H1 (cell line): ENCODE results near the gene COMMD7. TPM values are rescaled to one million over a fixed set of nuclear protein-coding genes. Genes with fewer than 3 reads are reported as not detected.

Experiments used
- CTCF ChIA-PET: fragments of 300-600 bp; sonication (Branson Sonifier 250); formaldehyde crosslinking; loops from one replicate; lab custom pipeline; 2021; ENCODE audit not compliant: partially characterized antibody; lab: Charles Lee
- POLR2A ChIA-PET: fragments of 300-600 bp; sonication (Branson Sonifier 250); formaldehyde crosslinking; loops from one replicate; lab custom pipeline; 2021; ENCODE audit warnings: inconsistent platforms; ENCODE audit not compliant: partially characterized antibody; lab: Charles Lee
- DNase-seq, 2 experiments: peaks; one replicate each; pipeline versions ENCODE4 v3.0.0 to v3.0.0-alpha.2; 2010 to 2022; ENCODE audit warnings: low spot score in 2 of 2, low read depth in 1 of 2, mixed read lengths in 1 of 2
- FAIRE-seq: peaks from 2 replicates; lab custom pipeline; 2011; peaks lifted over from hg19 to GRCh38; lab: Jason Lieb, UNC
- H2AFZ ChIP-seq: 2 replicates; pipeline ENCODE4 v1.8.1; 2012; ENCODE audit warnings: low read length, inconsistent platforms
- H2AK5ac ChIP-seq: 2 replicates; pipeline ENCODE4 v1.6.1; 2013; ENCODE audit warnings: low read depth, low read length
- H2BK120ac ChIP-seq: replicated peaks from 2 replicates; pipeline ENCODE3; 2013; ENCODE audit warnings: low read depth, low read length, inconsistent platforms
- H2BK12ac ChIP-seq: 2 replicates; pipeline ENCODE4 v1.6.1; 2013; ENCODE audit warnings: low read depth, low read length
- H2BK15ac ChIP-seq: 2 replicates; pipeline ENCODE4 v1.6.1; 2013; ENCODE audit warnings: low read length
- H2BK20ac ChIP-seq: 2 replicates; pipeline ENCODE4 v1.6.1; 2013; ENCODE audit warnings: low read length
- H2BK5ac ChIP-seq: 2 replicates; pipeline ENCODE4 v1.6.1; 2013; ENCODE audit warnings: low read depth, low read length
- H3K14ac ChIP-seq: 2 replicates; pipeline ENCODE4 v1.6.1; 2013; ENCODE audit warnings: inconsistent platforms; ENCODE audit not compliant: insufficient read length
- H3K18ac ChIP-seq: 2 replicates; pipeline ENCODE4 v1.6.1; 2013; ENCODE audit warnings: low read length; ENCODE audit errors: extremely low read depth
- H3K23ac ChIP-seq: 2 replicates; pipeline ENCODE4 v1.6.1; 2013; ENCODE audit warnings: inconsistent platforms; ENCODE audit not compliant: insufficient read length
- H3K23me2 ChIP-seq: 2 replicates; pipeline ENCODE4 v1.6.1; 2013; ENCODE audit warnings: low read depth, low read length
- H3K27ac ChIP-seq: 2 replicates; pipeline ENCODE4 v1.6.1; 2011; ENCODE audit warnings: low read depth, low read length, inconsistent platforms
- H3K27me3 ChIP-seq, 4 experiments: replicated peaks in 1 of 4; 1 replicate in 1 of 4; 2 replicates in 3 of 4; pipeline versions ENCODE4 v1.6.1 to v1.8.1; 2011 to 2013; ENCODE audit warnings: low read length in 3 of 4, mild to moderate bottlenecking in 3 of 4, inconsistent platforms in 2 of 4, mixed read lengths in 2 of 4, moderate library complexity in 1 of 4; ENCODE audit not compliant: control insufficient read depth in 3 of 4, insufficient read depth in 3 of 4; ENCODE audit errors: extremely low read depth in 1 of 4
- H3K36me3 ChIP-seq, 4 experiments: 2 replicates each; pipeline versions ENCODE4 v1.6.1 to v1.8.1; 2011 to 2013; ENCODE audit warnings: mild to moderate bottlenecking in 4 of 4, low read length in 3 of 4, moderate library complexity in 2 of 4, control low read depth in 1 of 4, inconsistent platforms in 1 of 4; ENCODE audit not compliant: insufficient read depth in 4 of 4, control insufficient read depth in 2 of 4
- H3K4ac ChIP-seq: replicated peaks from 2 replicates; pipeline ENCODE3; 2013; ENCODE audit warnings: low read length, low read depth, mixed read lengths, inconsistent platforms; ENCODE audit not compliant: insufficient read length
- H3K4me1 ChIP-seq, 4 experiments: replicated peaks in 1 of 4; 1 replicate in 1 of 4; 2 replicates in 3 of 4; pipeline versions ENCODE4 v1.6.1 to v1.8.1; 2011 to 2013; ENCODE audit warnings: low read length in 3 of 4, inconsistent platforms in 2 of 4, mixed read lengths in 1 of 4; ENCODE audit not compliant: insufficient read depth in 4 of 4, control insufficient read depth in 3 of 4
- H3K4me2 ChIP-seq, 2 experiments: 2 replicates each; pipeline versions ENCODE4 v1.6.1 to v1.8.1; 2011 to 2013; ENCODE audit warnings: low read depth in 2 of 2, low read length in 2 of 2, control low read depth in 1 of 2, inconsistent platforms in 1 of 2, mild to moderate bottlenecking in 1 of 2; ENCODE audit not compliant: insufficient read depth in 1 of 2
- H3K4me3 ChIP-seq, 4 experiments: fragments of 200-600, 300-600 bp in 1 of 4; sonication (generic), shearing (Covaris generic), sonication (Bioruptor Twin) in 1 of 4; 2 replicates each; pipeline versions ENCODE4 v1.5.1 to v1.8.1; 2011 to 2016; ENCODE audit warnings: low read length in 4 of 4, low read depth in 3 of 4, control low read depth in 2 of 4, inconsistent platforms in 2 of 4, mild to moderate bottlenecking in 2 of 4, mixed read lengths in 1 of 4, moderate library complexity in 1 of 4; ENCODE audit not compliant: insufficient read depth in 2 of 4; ENCODE audit errors: extremely low read depth in 1 of 4
- H3K56ac ChIP-seq: replicated peaks from 2 replicates; pipeline ENCODE3; 2013; ENCODE audit warnings: low read depth, mild to moderate bottlenecking, mixed read lengths, low read length, inconsistent platforms; ENCODE audit not compliant: insufficient read length
- H3K79me1 ChIP-seq: 2 replicates; pipeline ENCODE4 v1.6.1; 2013; ENCODE audit warnings: low read depth, low read length, control low read depth
- H3K79me2 ChIP-seq, 2 experiments: 2 replicates each; pipeline versions ENCODE4 v1.6.1 to v1.8.1; 2012 to 2013; ENCODE audit warnings: low read length in 2 of 2, mild to moderate bottlenecking in 2 of 2, inconsistent platforms in 1 of 2; ENCODE audit not compliant: insufficient read depth in 2 of 2, control insufficient read depth in 1 of 2
- H3K9ac ChIP-seq, 4 experiments: replicated peaks in 1 of 4; 1 replicate in 1 of 4; 2 replicates in 3 of 4; pipeline versions ENCODE4 v1.6.1 to v1.8.1; 2011 to 2013; ENCODE audit warnings: low read depth in 3 of 4, low read length in 3 of 4, control low read depth in 2 of 4, mild to moderate bottlenecking in 2 of 4, moderate library complexity in 2 of 4, inconsistent platforms in 1 of 4; ENCODE audit errors: extremely low read depth in 1 of 4
- H3K9me3 ChIP-seq, 2 experiments: 2 replicates each; pipeline versions ENCODE4 v1.6.1 to v1.8.1; 2012 to 2013; ENCODE audit warnings: mild to moderate bottlenecking in 2 of 2, moderate library complexity in 2 of 2, control low read depth in 1 of 2, inconsistent platforms in 1 of 2, low read depth in 1 of 2, low read length in 1 of 2, mixed read lengths in 1 of 2; ENCODE audit not compliant: insufficient read depth in 2 of 2
- H4K20me1 ChIP-seq, 2 experiments: replicated peaks in 1 of 2; 2 replicates each; pipeline versions ENCODE3 to v1.8.1; 2011 to 2013; ENCODE audit warnings: inconsistent platforms in 2 of 2, low read length in 2 of 2, mild to moderate bottlenecking in 1 of 2; ENCODE audit not compliant: insufficient read depth in 2 of 2, control insufficient read depth in 1 of 2
- H4K5ac ChIP-seq: 2 replicates; pipeline ENCODE4 v1.6.1; 2013; ENCODE audit warnings: low read length, low read depth, mixed read lengths, inconsistent platforms; ENCODE audit not compliant: insufficient read length
- H4K8ac ChIP-seq: 2 replicates; pipeline ENCODE4 v1.8.0; 2013; ENCODE audit warnings: mild to moderate bottlenecking, moderate library complexity, low read length, inconsistent platforms; ENCODE audit not compliant: insufficient read depth; ENCODE audit errors: extremely low read depth
- H4K91ac ChIP-seq: replicated peaks from 2 replicates; pipeline ENCODE3; 2013; ENCODE audit warnings: low read length, mixed read lengths, inconsistent platforms; ENCODE audit not compliant: insufficient read length
- CBX8 ChIP-seq: fragments of 300-800, 300-1000 bp; sonication (generic); IDR thresholded peaks from 2 replicates; pipeline ENCODE4 v1.7.1; 2016; ENCODE audit warnings: low read depth, low read length, borderline replicate concordance
- CTBP2 ChIP-seq: IDR thresholded peaks from 2 replicates; pipeline ENCODE4 v1.7.0; 2011; ENCODE audit warnings: borderline replicate concordance, mild to moderate bottlenecking, moderate library complexity, mixed read lengths, low read length; ENCODE audit not compliant: insufficient read depth, insufficient read length
- PHF8 ChIP-seq: fragments of 200-600 bp; sonication (generic); conservative IDR thresholded peaks from 2 replicates; pipeline ENCODE4 v1.7.1; 2012; ENCODE audit warnings: low read depth, mild to moderate bottlenecking, inconsistent platforms, low read length, moderate library complexity
- RBBP5 ChIP-seq: IDR thresholded peaks from 2 replicates; pipeline ENCODE4 v1.7.1; 2012; ENCODE audit warnings: low read depth, mild to moderate bottlenecking, inconsistent platforms, low read length, moderate library complexity, borderline replicate concordance
- RXRA ChIP-seq: IDR thresholded peaks from 2 replicates; pipeline ENCODE4 v1.6.1; 2011; ENCODE audit warnings: low read depth, mild to moderate bottlenecking, low read length, moderate library complexity; ENCODE audit not compliant: insufficient read depth
- SIN3A ChIP-seq, 2 experiments: IDR thresholded peaks in 1 of 2; conservative IDR thresholded peaks in 1 of 2; 2 replicates each; pipeline ENCODE4 v1.6.1; 2011 to 2012; ENCODE audit warnings: low read length in 2 of 2, improper control_type of control experiment in 1 of 2, low read depth in 1 of 2, mild to moderate bottlenecking in 1 of 2
- SP1 ChIP-seq: IDR thresholded peaks from 2 replicates; pipeline ENCODE4 v1.6.1; 2011; ENCODE audit warnings: low read depth, low read length
- SRF ChIP-seq: IDR thresholded peaks from 2 replicates; pipeline ENCODE4 v1.6.1; 2011; ENCODE audit warnings: mild to moderate bottlenecking, low read depth, low read length, moderate library complexity
- TAF7 ChIP-seq: optimal IDR thresholded peaks from 2 replicates; pipeline ENCODE3; 2011; ENCODE audit warnings: low read depth, mild to moderate bottlenecking, inconsistent platforms, low read length, moderate library complexity, borderline replicate concordance
- TCF12 ChIP-seq: IDR thresholded peaks from 2 replicates; pipeline ENCODE4 v1.6.1; 2011; ENCODE audit warnings: low read depth, mild to moderate bottlenecking, low read length
- USF2 ChIP-seq: IDR thresholded peaks from 2 replicates; pipeline ENCODE4 v1.6.1; 2011; ENCODE audit warnings: low read length, improper control_type of control experiment
- WGBS, 2 experiments: shearing (Covaris generic) in 1 of 2; methylation state at CpG; one replicate each; pipeline versions ENCODE4 v1.1.6 to v1.1.7; 2013 to 2015; ENCODE audit warnings: low lambda C conversion rate in 2 of 2, mixed read lengths in 2 of 2, inconsistent platforms in 1 of 2, low coverage in 1 of 2, missing lambda C conversion rate in 1 of 2; ENCODE audit not compliant: insufficient replicate concordance in 2 of 2, insufficient coverage in 1 of 2, insufficient read length in 1 of 2; ENCODE audit errors: extremely low coverage in 1 of 2, missing lambda C conversion rate in 1 of 2; 5-methylcytosine and 5-hydroxymethylcytosine counted together
- polyA plus RNA-seq, 7 experiments: library from polyadenylated mRNA; depleted of rRNA in 3 of 7; stranded (reverse) in 5 of 7; unstranded in 2 of 7; fragments of >200 nt in 5 of 7; fragments of 200-250 nt in 2 of 7; gene quantifications; 1 replicate in 5 of 7; 2 replicates in 1 of 7; 4 replicates in 1 of 7; pipeline versions ENCODE4 v1.2.1 to v1.2.3, GENCODE V29; 2011 to 2013; ENCODE audit warnings: missing spikeins in 2 of 7, mixed read lengths in 2 of 7
- total RNA-seq: library from RNA; stranded (reverse); fragmentation: NEBNext Ultra II Directional; extraction: Animal tissue kit (Norgen Biotek cat#: 25700); gene quantifications from 2 replicates; pipeline ENCODE4 v1.2.1, GENCODE V29; 2021

COMMD7 gene
- total and polyA plus RNA-seq, 2 of the 8 experiments (the other 6 are each of a cell fraction or from before 2014, with no cell fraction given): 39.4 to 48.9 TPM

DNA sequence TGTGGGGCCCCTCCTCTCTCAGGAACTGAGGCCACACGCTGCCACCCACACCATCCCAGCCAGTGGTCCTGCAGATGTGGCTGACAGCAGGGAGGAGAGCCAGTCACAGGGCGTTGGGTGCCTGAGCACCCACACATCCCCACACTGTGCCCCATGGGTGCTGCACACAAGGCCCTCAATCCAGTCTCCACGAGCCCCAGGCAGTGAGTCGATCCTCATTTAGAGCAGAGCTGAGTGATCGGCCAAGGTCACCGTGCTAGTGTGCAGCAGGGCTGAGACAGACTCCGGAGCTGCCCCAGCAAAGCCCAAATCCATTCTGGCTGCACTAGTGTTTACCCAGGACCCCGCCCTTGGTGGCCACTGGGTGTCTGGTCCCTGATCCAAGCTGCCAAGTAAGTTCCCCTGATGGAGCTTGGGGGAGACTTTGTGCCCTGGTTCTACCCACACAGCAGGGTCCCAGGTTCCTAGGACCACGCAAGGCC, 78.5 kb downstream of the COMMD7 start:
- H3K56ac ChIP-seq: no peak overlapping the region
- ChIA-PET POLR2A (interaction anchor here (0.7 to 1.6 kb wide), 3 partner anchors 9 to 125 kb away, joined by 3 to 4 read pairs (median 3); no protein-coding TSS in a partner anchor), CTCF (interaction anchor here (0.6 to 9.4 kb wide), 21 partner anchors 9 to 281 kb away, joined by 3 to 85 read pairs (median 4); partner anchors contain the start of gene C20orf203)
- no peak overlapping the region for H3K23ac ChIP-seq
- H3K9ac ChIP-seq: no peak overlapping the region; a peak in 1 of 7 replicates
- H2BK15ac ChIP-seq: no peak overlapping the region
- no peak overlapping the region for H3K27ac ChIP-seq
- H2AK5ac ChIP-seq: no peak overlapping the region
- H3K4ac ChIP-seq: no peak overlapping the region
- H3K27me3 ChIP-seq: no peaks in the 10 kb centered on the region
- DNase-seq (no peak), FAIRE-seq (no peak)
- peaks cover 0 to 3% (median 1%) of the 10 kb centered on the region in 4 experiments; a peak in 5 of 7 replicates for H3K4me1 ChIP-seq
- no peaks in the 10 kb centered on the region for H3K36me3 ChIP-seq
- H2BK5ac ChIP-seq: no peak overlapping the region
- H4K8ac ChIP-seq: 0 out of 2 replicates have a peak overlapping the region, but pooled peaks have one; percentile 14
- H3K79me1 ChIP-seq: no peaks in the 10 kb centered on the region
- no peak overlapping the region for H2BK20ac ChIP-seq
- H3K14ac ChIP-seq: no peak overlapping the region
- no peak overlapping the region for H3K18ac ChIP-seq
- H3K9me3 ChIP-seq: no peaks in the 10 kb centered on the region
- 86% methylated on average over 9 of the region's 9 CpGs; no CpG with 5 or more reads in 1 of the 2 experiments for WGBS, 2 experiments
- H4K91ac ChIP-seq: no peak overlapping the region
- H2BK120ac ChIP-seq: no peak overlapping the region
- no peak overlapping the region for H4K5ac ChIP-seq
- no peaks in the 10 kb centered on the region for H3K79me2 ChIP-seq
- no peak overlapping the region for H3K4me3 ChIP-seq
- no peak overlapping the region for H2BK12ac ChIP-seq
- H3K4me2 ChIP-seq: no peak overlapping the region
- no peak overlapping the region for H2AFZ ChIP-seq
- H3K23me2 ChIP-seq: no peaks in the 10 kb centered on the region
- H4K20me1 ChIP-seq: no peaks in the 10 kb centered on the region
- no peak for TF ChIP-seq TAF7
- no peak for TF ChIP-seq CTBP2
- TF ChIP-seq SP1: no peak
- no peak for TF ChIP-seq CBX8
- no peak for TF ChIP-seq SRF
- TF ChIP-seq USF2: no peak
- TF ChIP-seq PHF8: no peak
- TF ChIP-seq TCF12: no peak
- TF ChIP-seq SIN3A (conservative IDR thresholded peaks at IDR 0.05 in 1 of 2, IDR thresholded peaks at IDR 0.05 in 1 of 2; ENCODE audit: low read depth in 1 of 2, low read length in 2 of 2): no peak
- no peak for TF ChIP-seq RBBP5
- no peak for TF ChIP-seq RXRA
